HG02973 (cell line): ENCODE data around the gene RORC.

Experiments
- ATAC-seq: cut with Tn5 transposase; IDR thresholded peaks from one replicate; pipeline ENCODE4 v1.9.1; 2021; ENCODE audit warnings: moderate library complexity; ENCODE audit not compliant: unreplicated experiment

The RORC gene

DNA sequence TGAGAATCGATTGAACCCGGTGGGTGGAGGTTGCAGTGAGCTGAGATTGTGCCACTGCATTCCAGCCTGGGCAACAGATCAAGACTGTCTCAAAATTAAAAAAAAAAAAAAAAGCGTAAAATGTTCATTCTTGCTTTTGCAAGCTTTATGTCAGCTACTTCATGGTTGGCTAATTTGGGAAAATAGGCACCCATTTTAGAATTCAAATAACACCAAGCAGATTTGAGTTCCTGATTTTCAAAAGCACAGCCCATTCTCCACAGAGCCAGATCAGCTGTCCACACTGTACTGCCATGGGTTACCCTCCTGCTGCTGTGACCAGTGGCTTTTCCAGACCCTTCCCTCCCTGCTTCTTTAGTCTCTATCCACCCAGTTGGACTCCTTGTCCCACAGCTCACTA lies 17.5 kb upstream of the RORC start:
- no peak for ATAC-seq

DNA sequence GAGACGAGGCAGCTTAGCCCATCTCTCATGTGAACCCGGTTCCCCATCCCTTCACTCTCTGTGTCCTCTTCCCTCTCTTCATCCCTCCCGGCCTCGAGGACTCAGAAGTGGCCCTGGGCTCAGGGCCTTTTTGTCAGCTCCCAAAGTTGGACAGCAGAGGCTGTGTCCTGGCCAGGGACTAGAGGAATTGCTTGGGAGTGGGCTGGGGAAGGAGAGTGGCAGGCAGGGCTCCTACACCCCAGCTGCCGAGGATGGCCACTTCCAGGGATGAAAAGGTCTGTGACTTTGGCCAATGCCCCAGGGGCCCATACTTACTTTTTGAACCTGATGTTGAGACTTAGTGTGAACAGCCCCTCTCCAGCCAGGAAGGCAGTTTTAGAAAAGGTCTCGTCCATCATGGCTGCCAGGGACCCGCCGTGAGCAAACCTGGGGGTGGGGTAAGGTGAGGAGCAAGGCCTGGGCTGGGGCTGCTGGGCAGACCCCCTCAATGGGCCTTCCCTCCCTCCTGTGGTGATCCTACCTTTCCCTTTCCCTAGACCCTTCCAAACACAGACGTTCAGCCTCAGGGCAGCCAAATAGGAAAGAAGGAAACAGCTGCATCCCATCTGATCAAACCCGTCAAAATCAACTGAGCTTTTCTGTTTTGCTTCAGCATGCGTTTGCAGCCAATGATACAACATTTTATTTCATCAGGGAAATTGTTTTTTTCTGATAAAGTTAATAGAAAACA lies 16.4 kb upstream of the RORC start:
- ATAC-seq: no peak

DNA sequence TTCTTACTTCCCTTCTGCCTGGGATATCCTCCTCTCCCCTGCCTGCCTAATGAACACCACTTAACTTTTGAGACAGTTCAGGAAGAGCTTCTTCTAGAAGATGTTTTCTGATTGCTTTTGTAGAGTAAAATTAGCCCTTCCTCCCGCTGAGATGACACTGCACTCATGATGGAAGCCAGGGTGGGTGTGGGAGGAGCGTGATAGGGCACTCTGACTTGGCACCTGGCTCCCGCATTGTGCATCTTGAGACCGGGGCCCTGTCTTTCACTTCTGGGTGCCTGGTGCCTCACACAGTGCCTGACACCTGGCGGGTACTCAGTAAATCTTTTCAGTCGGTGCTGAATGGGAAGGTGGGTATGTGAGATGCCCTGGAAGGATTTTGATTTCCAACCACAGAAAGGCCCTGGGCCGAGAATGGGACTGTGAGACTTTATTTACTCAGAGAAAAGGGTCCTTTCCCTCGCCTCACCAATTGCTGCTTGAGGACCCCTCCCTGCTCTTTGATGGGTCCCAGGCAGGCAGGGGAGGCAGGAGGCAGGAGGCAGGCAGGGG lies 15.2 kb upstream of the RORC start:
- ATAC-seq: no peak

- ATAC-seq: no peak
Measured at GRCh38 chr1:151846062-151846568, 14.5 kb upstream of the RORC start.

DNA sequence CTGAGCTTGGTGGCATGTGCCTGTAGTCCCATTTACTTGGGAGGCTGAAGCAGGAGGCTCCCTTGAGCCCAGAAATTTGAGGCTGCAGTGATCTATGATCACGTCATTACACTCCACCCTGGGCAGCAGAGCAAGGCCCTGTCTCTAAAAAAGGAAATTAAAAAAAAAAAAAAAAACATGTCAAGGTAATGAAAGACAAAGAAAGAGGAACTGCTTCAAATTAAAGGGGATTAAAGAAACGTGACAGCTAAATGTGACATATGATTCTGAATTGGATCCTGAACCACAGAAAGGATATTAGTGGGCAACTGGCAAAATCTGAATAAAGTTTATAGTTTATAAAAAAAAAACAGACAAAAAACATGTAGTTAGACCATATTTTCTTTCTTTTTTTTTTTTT lies 11.8 kb upstream of the RORC start:
- no peak for ATAC-seq

GRCh38 chr1:151841141-151841540 lies 9.5 kb upstream of the RORC start:
- no peak for ATAC-seq

- no peak for ATAC-seq
Measured at GRCh38 chr1:151840421-151840820, 8.8 kb upstream of the RORC start.

DNA sequence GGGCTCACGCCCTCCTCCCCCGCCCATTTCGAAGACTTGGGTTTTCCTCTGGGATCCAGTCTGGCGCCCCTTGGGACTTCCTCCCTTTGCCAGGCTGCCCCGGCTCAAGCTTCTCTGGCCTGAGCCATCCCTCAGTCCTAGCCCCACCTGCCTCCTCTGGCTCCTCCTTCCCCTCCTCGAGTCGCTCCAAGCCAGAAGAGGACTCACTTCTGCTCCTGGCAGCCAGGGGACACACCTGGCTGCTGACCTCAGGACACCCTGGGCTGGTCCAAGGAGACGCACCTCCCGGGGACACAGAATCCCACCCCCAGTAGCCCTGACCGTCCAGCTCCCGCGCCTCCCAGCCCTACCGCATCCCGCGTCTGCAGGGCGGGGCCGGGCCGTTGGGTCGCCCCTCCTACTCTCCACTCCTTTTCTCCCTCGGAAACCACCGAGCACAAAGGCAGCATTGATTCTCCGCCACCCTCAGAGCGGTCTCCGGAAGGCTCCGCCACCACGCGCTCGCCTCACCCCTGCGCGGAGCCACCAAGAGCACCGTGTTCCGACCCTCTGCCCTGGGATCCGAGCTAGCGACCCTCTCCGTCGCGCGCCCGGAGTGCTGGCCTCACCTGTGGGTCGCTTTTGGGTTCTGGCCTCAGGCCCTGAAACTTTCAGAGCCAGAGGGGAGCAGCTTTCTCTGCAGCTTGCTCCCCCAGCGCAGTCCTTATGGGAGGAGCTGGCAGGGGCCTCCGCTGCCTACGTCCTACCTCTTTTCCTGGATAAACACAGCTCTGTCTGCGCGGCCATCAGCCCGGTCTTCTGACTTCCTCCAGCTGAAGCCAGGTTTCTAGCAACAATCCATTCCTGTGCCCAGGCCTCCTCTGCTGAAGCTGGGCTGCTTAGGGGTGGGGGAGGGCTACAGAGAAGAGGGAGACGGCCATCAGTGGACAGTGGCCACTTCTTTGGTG lies 8.1 kb upstream of the RORC start, which contains the start of gene C2CD4D:
TSS of gene C2CD4D (minus strand) at position 364 of the 947 bp plus-strand sequence. CDS start 831 bp downstream, outside the sequence.
- ATAC-seq: no peak

DNA sequence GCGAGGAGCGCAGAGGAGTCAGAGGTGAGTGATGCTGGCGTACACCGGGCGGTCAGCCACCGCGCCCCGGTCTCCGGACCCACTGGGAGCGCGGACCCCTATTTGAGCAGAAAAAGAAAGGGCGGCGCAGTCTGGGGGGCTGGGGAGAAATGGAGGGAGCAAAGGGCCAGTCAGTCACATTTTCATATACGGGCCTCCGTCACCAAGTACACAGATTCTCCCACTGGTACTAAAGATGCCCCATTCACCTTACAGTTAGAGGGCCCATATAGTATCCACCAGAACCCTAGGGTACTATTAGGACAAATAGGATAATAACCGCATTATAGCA lies 7.4 kb upstream of the RORC start:
- ATAC-seq: no peak

DNA sequence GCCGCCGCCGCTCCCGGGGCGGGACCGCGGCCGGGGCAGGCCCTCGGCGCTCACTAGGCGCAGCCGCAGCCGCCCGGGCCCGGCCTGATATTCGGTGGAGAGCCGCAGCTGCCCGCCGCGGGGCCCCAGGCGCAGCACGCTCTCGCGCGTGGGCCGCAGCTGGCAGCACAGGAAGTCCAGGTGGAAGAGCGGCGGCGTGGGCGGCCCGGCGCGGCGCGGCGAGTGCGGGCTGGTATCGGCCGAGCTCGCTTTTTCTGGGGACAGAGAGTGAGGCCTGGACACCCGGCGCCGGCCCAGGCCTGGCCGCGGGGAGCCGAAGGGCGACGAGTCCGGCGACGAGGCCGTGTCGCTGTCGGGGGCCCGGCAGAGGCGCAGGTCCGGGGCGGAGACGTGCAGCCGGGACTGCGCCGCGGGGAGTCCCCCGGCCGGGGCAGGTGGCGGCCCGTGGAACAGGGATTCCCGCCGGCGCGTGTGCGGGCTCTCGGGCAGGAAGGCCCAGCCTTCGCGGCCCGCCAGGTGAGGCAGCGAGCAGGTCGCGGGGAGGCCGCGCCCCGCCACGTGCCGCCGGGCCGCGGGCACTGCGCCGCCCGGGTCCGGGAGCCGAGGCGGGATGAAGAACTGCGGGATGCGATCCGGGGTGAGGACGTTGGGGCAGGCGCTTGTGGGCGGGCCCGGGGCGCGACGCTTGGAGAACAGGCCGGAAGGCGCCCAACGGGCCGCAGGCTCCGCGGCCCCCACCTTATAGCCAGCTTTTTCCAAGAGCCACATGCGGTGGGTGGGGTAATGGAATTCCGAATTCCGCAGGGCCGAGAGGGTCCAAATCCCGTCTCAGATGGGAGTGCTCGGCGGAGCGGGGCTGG lies 6.8 kb upstream of the RORC start:
- no peak for ATAC-seq

DNA sequence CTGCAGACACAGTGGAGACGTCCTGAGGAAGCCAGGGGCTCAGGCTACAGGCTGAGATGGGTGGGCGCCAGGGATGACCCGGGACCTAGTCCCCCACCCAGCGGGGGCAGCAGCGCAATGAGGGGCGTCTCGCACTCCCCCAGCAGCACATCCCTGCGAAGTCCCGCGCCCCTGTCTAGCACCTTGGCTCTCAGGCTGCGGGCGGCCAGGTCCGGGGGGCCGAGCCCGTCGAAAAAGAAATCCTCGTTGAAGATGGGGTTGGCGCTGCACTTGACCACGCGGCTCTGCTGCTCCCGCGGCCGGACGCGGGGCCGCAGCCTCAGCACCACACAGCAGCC lies 6.3 kb upstream of the RORC start:
- no peak for ATAC-seq

DNA sequence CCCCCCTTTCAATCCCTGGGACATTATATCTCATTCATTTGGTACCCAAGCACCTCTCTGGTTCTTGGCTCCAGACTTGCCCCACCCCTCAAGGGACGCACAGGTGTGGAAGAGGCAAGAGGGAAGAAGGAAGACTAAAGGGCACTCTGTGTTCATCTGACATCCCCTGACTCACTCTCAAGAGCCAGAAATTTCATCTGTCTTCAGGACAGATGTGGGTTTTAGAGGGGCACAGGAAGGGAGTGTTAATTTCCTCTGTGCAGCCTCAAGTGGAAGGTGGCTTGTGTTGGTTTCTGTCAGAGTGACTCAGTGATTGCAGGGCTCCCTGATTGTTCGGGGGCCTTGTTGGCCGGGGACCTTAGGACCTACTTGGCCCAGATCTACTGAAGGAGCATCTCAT lies 5.6 kb upstream of the RORC start:
- no peak for ATAC-seq

DNA sequence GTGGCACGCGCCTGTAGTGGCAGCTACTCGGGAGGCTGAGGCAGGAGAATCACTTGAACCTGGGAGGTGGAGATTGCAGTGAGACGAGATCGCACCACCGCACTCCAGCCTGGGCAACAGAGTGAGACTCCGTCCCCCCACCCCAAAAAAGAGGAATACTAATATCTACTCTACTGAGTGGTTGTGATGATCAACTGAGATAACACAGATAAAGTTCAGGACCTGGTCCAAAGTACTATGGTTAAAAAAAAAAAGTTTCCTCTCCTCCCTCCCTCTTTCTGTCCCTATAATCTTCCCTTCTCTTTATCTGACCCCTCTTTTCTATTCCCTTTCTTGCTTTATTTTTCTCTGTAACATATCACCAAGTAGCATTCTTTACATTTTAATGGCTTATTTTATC lies 4.0 kb upstream of the RORC start:
- ATAC-seq: no peak

GRCh38 chr1:151834239-151834638 lies 2.6 kb upstream of the RORC start:
- ATAC-seq: no peak

DNA sequence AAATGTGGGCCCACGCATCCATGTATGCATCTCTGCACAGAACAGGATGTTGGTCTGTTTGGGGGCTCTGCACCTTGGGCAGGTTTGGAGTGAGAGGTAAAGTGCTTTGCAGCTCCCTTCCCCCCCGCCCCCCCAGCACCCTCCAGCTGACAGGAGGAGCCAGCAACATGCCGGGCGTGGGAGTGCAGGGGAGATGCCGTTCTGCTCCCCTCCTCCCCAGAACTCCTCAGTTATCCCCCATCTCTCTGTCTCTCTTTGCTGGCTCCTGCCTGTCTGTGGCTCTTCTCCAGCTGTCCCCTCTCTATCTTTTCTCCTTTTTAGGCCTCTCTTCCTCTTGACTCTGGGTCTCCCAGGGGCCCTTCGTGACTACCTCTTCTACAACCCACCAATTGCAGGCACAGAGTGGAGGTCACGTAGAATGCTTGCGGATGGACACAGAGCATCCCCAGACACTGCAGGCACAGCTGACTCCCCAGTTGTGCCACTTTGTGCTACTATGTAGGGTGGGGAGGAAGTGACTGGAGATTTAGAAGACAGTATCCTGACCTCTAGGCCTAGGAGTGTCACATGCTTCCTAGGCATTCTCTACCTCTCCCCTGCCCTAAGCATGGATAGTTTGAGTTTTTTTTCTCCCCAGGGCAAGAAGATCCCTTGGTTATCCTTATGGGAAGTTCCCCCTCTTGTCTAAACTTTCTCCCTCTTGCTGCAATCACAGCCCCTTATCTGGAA lies 1.7 kb upstream of the RORC start:
- ATAC-seq: no peak

DNA sequence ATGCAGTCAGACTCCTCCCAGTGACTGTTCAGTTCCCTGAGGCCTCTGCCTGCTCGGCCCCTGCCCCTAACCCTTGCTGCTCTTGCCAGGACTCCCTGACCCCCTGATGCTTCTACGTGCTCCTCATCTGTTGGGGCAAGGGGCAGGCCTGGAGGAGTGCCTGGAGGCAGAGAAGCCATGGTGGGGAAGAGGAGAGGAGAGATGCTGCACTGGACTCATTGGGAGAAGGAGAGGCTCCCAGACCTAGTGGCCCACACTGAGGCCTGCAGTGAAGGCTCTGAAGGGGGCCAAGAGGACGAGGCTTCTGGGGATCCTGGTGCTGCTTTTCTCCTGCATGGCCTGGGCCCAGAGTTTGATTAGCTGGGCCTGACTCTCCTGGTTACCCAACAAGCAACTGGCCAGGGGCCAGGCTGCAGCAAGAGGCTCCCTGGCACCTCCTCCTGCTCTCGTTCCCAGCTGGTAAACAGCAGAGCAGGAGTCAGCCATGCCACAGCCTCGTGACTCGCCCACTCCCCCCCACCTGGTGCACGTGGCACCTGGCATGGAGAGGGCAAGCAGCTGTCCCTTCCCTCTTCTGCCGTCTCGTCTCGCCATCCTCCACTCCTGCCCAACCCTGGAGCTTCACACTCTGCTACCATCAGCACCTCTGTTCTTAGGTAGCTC lies 847 bp upstream of the RORC start:
- no peak for ATAC-seq

DNA sequence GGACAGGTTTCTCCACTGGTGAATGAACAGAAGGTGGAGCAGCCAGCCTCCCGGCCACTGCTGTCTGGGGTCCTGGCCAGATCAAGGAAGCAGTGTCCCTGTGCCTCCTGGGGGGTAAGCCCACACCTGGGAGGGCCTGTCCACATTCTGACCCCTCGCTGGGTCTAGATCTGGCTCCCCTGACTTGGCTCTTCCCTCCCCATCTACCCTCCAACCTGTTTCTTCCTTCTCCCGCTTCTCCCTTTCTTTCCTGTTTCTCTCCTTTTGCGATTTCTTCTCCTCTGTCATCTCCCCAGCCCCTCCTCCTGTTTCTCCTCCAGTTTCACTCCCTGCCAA lies 378 bp downstream of the RORC start:
- no peak for ATAC-seq

DNA sequence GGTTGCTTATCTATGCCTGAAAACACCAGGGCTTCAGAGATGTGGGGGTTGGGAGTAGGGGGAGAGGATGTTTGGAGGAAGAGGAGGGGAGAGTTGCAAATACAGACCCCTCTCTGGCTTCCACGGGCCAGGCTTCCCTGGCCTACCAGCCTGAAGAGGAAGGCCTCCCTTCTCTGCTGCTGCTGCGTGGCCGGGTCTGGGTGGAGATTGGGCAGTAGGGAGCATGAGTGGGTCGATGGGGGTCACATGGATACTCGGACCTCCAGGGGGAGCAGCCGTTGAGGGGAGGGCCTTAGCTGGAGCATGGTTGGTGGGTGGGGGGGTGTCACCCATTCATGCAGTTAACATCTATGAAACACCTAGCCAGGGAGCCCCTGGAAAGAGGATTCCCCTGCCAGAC lies 1.5 kb downstream of the RORC start:
- no peak for ATAC-seq

DNA sequence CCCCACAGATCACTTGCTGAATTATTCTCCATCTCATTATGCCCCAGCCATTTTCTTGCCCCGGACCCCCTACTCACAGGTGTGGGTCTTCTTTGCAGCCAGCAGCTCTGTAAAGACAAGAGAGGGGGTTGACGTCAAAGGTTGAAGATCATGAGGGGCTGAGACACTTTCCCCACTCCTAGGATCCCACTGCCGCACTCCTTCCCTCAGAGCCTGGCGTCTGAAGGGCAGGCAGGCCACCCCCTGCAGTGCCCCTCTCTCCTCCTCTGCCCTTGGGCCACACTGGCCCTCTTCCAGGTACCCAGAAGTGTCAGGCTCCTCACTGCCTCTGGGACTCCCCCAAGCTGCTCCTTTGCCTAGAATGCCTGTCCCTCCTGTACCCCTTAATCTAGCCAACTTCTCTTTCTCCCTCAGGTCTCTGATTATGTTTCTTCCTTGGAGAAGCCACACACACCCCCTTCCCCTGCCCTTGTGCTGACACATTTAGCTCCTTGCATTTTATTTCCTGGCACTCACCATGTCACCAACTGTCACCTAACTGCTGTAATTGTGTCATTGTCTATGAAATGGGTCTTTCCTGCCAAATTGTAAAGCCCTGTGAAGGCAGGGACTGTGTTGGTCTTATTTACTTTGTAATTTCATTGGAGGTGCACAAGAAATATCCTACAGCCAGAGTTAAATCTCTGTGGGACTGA lies 2.1 kb downstream of the RORC start:
- no peak for ATAC-seq
